ENCODE results near the gene CPA4.

CPA4 gene

GRCh38 chr7:130274296-130274695, 18.7 kb upstream of the CPA4 start:
- TF ChIP-seq CTCF (IDR thresholded peaks at IDR 0.05), result no peak

- TF ChIP-seq CTCF (IDR thresholded peaks at IDR 0.05), result no peak
These were observed 17.9 kb upstream of the CPA4 start for GRCh38 chr7:130274983-130275591.

GRCh38 chr7:130275826-130276297, 17.1 kb upstream of the CPA4 start:
- no peak for TF ChIP-seq CTCF (IDR thresholded peaks at IDR 0.05)

- no peak for TF ChIP-seq CTCF (IDR thresholded peaks at IDR 0.05)
These were observed 15.9 kb upstream of the CPA4 start for GRCh38 chr7:130276796-130277762.

- TF ChIP-seq CTCF (IDR thresholded peaks at IDR 0.05), result peak; percentile 59
These were observed 15.0 kb upstream of the CPA4 start for GRCh38 chr7:130277763-130278643.

- no peak for TF ChIP-seq CTCF (IDR thresholded peaks at IDR 0.05)
These were observed 14.1 kb upstream of the CPA4 start for GRCh38 chr7:130278860-130279259.

GRCh38 chr7:130279286-130279685, 13.7 kb upstream of the CPA4 start:
- no peak for TF ChIP-seq CTCF (IDR thresholded peaks at IDR 0.05)

Measured in LNCAP (cell line).